AG10803 (cell line): ENCODE data around the gene NT5DC4.
"Not testable (repeated sequence)": the region's sequence is repeated elsewhere in the genome, so short reads cannot be mapped to it uniquely, and the experiment has no call there.

Source experiments
- DNase-seq: peaks from one replicate; pipeline ENCODE4 v3.0.0; 2010; ENCODE audit warnings: low read depth
- H3K4me3 ChIP-seq: 2 replicates; pipeline ENCODE4 v1.5.1; 2011; ENCODE audit warnings: mild to moderate bottlenecking, low read length, control low read depth
- CTCF ChIP-seq: conservative IDR thresholded peaks from 2 replicates; pipeline ENCODE4 v1.5.1; 2011; ENCODE audit warnings: mild to moderate bottlenecking, low read length, control low read depth, inconsistent platforms

The NT5DC4 gene

GRCh38 chr2:112714836-112715631 is 5.8 kb upstream of the NT5DC4 start:
- no peak overlapping the region for H3K4me3 ChIP-seq
- DNase-seq = no peak
- TF ChIP-seq CTCF = no peak

- not testable (repeated sequence) for H3K4me3 ChIP-seq, DNase-seq
Measured at GRCh38 chr2:112716094-112716493, 4.7 kb upstream of the NT5DC4 start.

- not testable (repeated sequence) for H3K4me3 ChIP-seq, DNase-seq
Measured at GRCh38 chr2:112716826-112717352, 3.9 kb upstream of the NT5DC4 start.

- no peak overlapping the region for H3K4me3 ChIP-seq
- DNase-seq = no peak
- no peak for TF ChIP-seq CTCF
Measured at GRCh38 chr2:112718863-112719370, 1.9 kb upstream of the NT5DC4 start.

- no peak for TF ChIP-seq CTCF
- no peak for DNase-seq
- H3K4me3 ChIP-seq = no peak overlapping the region
Measured at GRCh38 chr2:112721819-112722522, 1.2 kb downstream of the NT5DC4 start.

GRCh38 chr2:112722816-112723546 is 2.2 kb downstream of the NT5DC4 start:
- no peak overlapping the region for H3K4me3 ChIP-seq
- TF ChIP-seq CTCF = no peak
- no peak for DNase-seq

GRCh38 chr2:112723547-112723940 is 2.7 kb downstream of the NT5DC4 start:
- DNase-seq = no peak
- H3K4me3 ChIP-seq = no peak overlapping the region
- no peak for TF ChIP-seq CTCF
